ENCODE data around the gene WASF2.

GRCh38 chr1:27366113-27366410 is 123.9 kb downstream of the WASF2 start:
- no peak for TF ChIP-seq EZH2phosphoT487 (IDR thresholded peaks at IDR 0.05; ENCODE audit: borderline replicate concordance, low read length)
- TF ChIP-seq CTCF (conservative IDR thresholded peaks at IDR 0.05; ENCODE audit: low read depth, low read length), result no peak
- TF ChIP-seq EZH2 (IDR thresholded peaks at IDR 0.05; ENCODE audit: low read length, unreplicated experiment), result no peak

All from PC-3 (cell line).